ENCODE results near the gene UPB1.

Gene UPB1

DNA sequence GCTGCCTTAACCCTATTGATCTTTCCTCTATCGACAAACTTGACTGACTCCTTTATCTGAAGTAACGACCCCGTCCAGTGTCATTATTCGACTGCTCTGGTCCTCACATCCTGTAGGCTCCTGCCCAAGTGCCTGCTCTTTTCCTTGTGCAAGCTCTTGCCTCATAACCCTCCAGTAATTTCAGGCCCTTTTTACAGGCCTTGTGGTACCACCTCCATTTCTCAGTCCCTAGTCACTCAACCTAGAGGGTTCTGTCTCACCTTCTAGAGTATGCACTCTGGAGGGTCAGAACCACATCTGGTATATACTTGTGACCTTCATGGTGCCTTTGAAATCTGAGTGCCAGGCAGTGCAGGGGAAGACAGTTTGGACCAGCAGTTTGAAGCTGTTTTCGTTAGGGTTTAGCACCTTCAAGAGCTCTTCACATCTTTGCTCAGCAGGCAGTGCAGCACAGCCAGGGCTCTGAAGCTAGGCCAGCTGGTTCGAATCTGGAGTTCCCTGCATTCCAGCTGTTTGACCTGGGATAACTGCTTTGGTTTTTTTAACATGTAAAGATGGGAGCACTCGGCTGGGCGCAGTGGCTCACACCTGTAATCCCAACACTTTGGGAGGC is 71.9 kb downstream of the UPB1 start:
- no peak for DNase-seq (ENCODE audit: low read depth)

- DNase-seq (ENCODE audit: low read depth) = no peak
These were observed 72.5 kb downstream of the UPB1 start for GRCh38 chr22:24567668-24568067.

GRCh38 chr22:24571266-24571665 is 76.1 kb downstream of the UPB1 start:
- no peak for DNase-seq (ENCODE audit: low read depth)

DNA sequence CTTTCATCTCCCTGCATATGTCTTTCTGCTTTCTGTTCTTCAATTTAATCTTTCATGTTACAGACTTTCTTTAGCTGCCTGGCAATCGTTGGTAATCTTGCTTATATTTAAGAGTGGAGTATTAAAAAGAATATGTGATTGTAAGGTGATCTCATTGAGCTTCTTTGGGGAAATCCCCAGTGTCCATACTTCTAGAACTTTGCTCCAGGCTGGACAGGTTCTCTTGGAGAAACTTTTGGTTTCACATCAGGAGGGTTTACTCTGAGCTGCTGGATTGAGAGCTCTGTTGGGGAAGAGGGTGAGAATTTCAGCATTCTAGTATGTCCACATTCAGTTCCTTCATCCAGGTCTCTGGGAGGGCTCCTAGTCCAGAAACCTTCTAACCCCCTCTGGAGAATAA is 81.6 kb downstream of the UPB1 start:
- DNase-seq (ENCODE audit: low read depth) = no peak
